HepG2 (cell line): Measurements from ENCODE around the gene BANP. TPM values are rescaled to one million over a fixed set of nuclear protein-coding genes. Genes with fewer than 3 reads are reported as not detected.

Source experiments
- DMTF1 ChIP-seq: sonication (generic); formaldehyde crosslinking; IDR thresholded peaks from 2 replicates; pipeline ENCODE4 v1.4.0; 2020; ENCODE audit warnings: mild to moderate bottlenecking, missing genetic modification reagents
- EED ChIP-seq: sonication (generic); formaldehyde crosslinking; IDR thresholded peaks from 2 replicates; pipeline ENCODE4 v1.5.0; 2020; ENCODE audit warnings: mild to moderate bottlenecking, missing genetic modification reagents
- ERF ChIP-seq: IDR thresholded peaks from 2 replicates; pipeline ENCODE4 v1.6.1; 2018; ENCODE audit warnings: missing biosample characterization, missing genetic modification reagents
- FOSL1 ChIP-seq: sonication (generic); formaldehyde crosslinking; IDR thresholded peaks from 2 replicates; pipeline ENCODE4 v1.9.0; 2021; ENCODE audit warnings: missing genetic modification reagents, borderline replicate concordance
- FOXK1 ChIP-seq: sonication (generic); formaldehyde crosslinking; IDR thresholded peaks from 2 replicates; pipeline ENCODE4 v1.4.0; 2020; ENCODE audit warnings: low read depth, missing genetic modification reagents, borderline replicate concordance
- GABPA ChIP-seq, 2 experiments: IDR thresholded peaks; 2 replicates each; pipeline ENCODE4 v1.6.1; 2011 to 2016; ENCODE audit warnings: low read depth in 2 of 2, low read length in 1 of 2, missing biosample characterization in 1 of 2, missing genetic modification characterization in 1 of 2
- GFI1 ChIP-seq: sonication (generic); formaldehyde crosslinking; IDR thresholded peaks from 2 replicates; pipeline ENCODE4 v1.5.0; 2020; ENCODE audit warnings: missing genetic modification reagents, mild to moderate bottlenecking, borderline replicate concordance
- HES4 ChIP-seq: sonication (generic); formaldehyde crosslinking; IDR thresholded peaks from 2 replicates; pipeline ENCODE4 v1.9.0; 2021; ENCODE audit warnings: mild to moderate bottlenecking, missing genetic modification reagents, borderline replicate concordance
- HOXA3 ChIP-seq: sonication (generic); formaldehyde crosslinking; IDR thresholded peaks from 2 replicates; pipeline ENCODE4 v1.5.0; 2020; ENCODE audit warnings: missing genetic modification reagents
- KAT2B ChIP-seq: fragments of 150-350 bp; IDR thresholded peaks from 2 replicates; pipeline ENCODE4 v1.6.1; 2014; ENCODE audit warnings: low read depth, low read length, borderline replicate concordance
- MTA3 ChIP-seq: sonication (generic); formaldehyde crosslinking; IDR thresholded peaks from 2 replicates; pipeline ENCODE4 v1.4.0; 2020; ENCODE audit warnings: missing genetic modification reagents
- MXD1 ChIP-seq: sonication (generic); formaldehyde crosslinking; IDR thresholded peaks from 2 replicates; pipeline ENCODE4 v1.4.0; 2020; ENCODE audit warnings: mild to moderate bottlenecking, missing genetic modification reagents
- NCOA5 ChIP-seq: sonication (generic); formaldehyde crosslinking; IDR thresholded peaks from 2 replicates; pipeline ENCODE4 v1.4.0; 2020; ENCODE audit warnings: missing genetic modification reagents
- RBM22 ChIP-seq: fragments of 200-400 bp; formaldehyde crosslinking; optimal IDR thresholded peaks from 2 replicates; pipeline ENCODE3; 2017; ENCODE audit warnings: mild to moderate bottlenecking, low read length, moderate library complexity
- RFX5 ChIP-seq: IDR thresholded peaks from 2 replicates; pipeline ENCODE4 v1.6.1; 2011; ENCODE audit warnings: low read depth, low read length, improper control_type of control experiment
- SNAPC5 ChIP-seq: sonication (generic); formaldehyde crosslinking; IDR thresholded peaks from 2 replicates; pipeline ENCODE4 v1.8.1; 2023; ENCODE audit warnings: mild to moderate bottlenecking, missing genetic modification reagents, borderline replicate concordance
- SOX5 ChIP-seq: IDR thresholded peaks from 2 replicates; pipeline ENCODE4 v1.6.1; 2016; ENCODE audit warnings: borderline replicate concordance
- SSRP1 ChIP-seq: IDR thresholded peaks from 2 replicates; pipeline ENCODE4 v1.6.1; 2016; ENCODE audit warnings: control low read depth
- STAG1 ChIP-seq: sonication (generic); formaldehyde crosslinking; IDR thresholded peaks from 2 replicates; pipeline ENCODE4 v1.4.0; 2020; ENCODE audit warnings: missing genetic modification reagents
- TMF1 ChIP-seq: sonication (generic); formaldehyde crosslinking; IDR thresholded peaks from 2 replicates; pipeline ENCODE4 v1.8.1; 2022; ENCODE audit warnings: low read depth, missing genetic modification reagents
- TRIM22 ChIP-seq: fragments of 450-650 bp; IDR thresholded peaks from 2 replicates; pipeline ENCODE4 v1.6.1; 2017
- ZMYM3 ChIP-seq: sonication (generic); formaldehyde crosslinking; IDR thresholded peaks from 2 replicates; pipeline ENCODE4 v1.5.1; 2020; ENCODE audit warnings: mild to moderate bottlenecking, missing genetic modification reagents
- ZNF253 ChIP-seq: sonication (generic); formaldehyde crosslinking; IDR thresholded peaks from 2 replicates; pipeline ENCODE4 v1.8.0; 2022; ENCODE audit warnings: mild to moderate bottlenecking, missing genetic modification reagents, borderline replicate concordance
- ZNF350 ChIP-seq: sonication (generic); formaldehyde crosslinking; IDR thresholded peaks from 2 replicates; pipeline ENCODE4 v1.4.0; 2020; ENCODE audit warnings: mild to moderate bottlenecking, low read depth, missing genetic modification reagents, borderline replicate concordance
- ZNF598 ChIP-seq: sonication (generic); formaldehyde crosslinking; IDR thresholded peaks from 2 replicates; pipeline ENCODE4 v1.5.1; 2020; ENCODE audit warnings: mild to moderate bottlenecking, missing genetic modification reagents, borderline replicate concordance
- ZNF619 ChIP-seq: sonication (generic); formaldehyde crosslinking; IDR thresholded peaks from 2 replicates; pipeline ENCODE4 v1.4.0; 2020; ENCODE audit warnings: mild to moderate bottlenecking, missing genetic modification reagents
- ZNF790 ChIP-seq: sonication (generic); formaldehyde crosslinking; IDR thresholded peaks from 2 replicates; pipeline ENCODE4 v1.8.0; 2022; ENCODE audit warnings: missing genetic modification reagents, mild to moderate bottlenecking, borderline replicate concordance
- polyA plus RNA-seq, 8 experiments: library from polyadenylated mRNA; depleted of rRNA in 3 of 8; stranded (reverse) in 7 of 8; unstranded in 1 of 8; fragments of >200 nt; fragmentation: Illumina TruSeq in 4 of 8; extraction: Trizol in 4 of 8; gene quantifications; 2 replicates each; pipeline versions ENCODE4 v1.2.1 to v1.2.3, GENCODE V29; 2011 to 2016; ENCODE audit warnings: low read depth in 4 of 8, missing spikeins in 1 of 8, mixed read lengths in 1 of 8; ENCODE audit not compliant: insufficient read depth in 1 of 8
- total RNA-seq, 5 experiments: library from RNA; depleted of rRNA; stranded (reverse); fragments of >200 nt; fragmentation: Illumina TruSeq; extraction: Trizol; gene quantifications; 2 replicates each; pipeline ENCODE4 v1.2.3, GENCODE V29; 2016; ENCODE audit warnings: low read depth in 1 of 5

The BANP gene
- total and polyA plus RNA-seq, 2 of the 13 experiments (the other 11 are each of a cell fraction or from before 2014, with no cell fraction given): 20.2 to 23.8 TPM

- TF ChIP-seq RFX5: 0 out of 2 replicates have a peak, but pooled peaks have one; percentile 46
- no peak; the same call in 1 of the 2 replicates for TF ChIP-seq ZMYM3 (CRISPR knock-in tag)
- TF ChIP-seq DMTF1 (CRISPR knock-in tag): peak; percentile 55; the same call in 1 of the 2 replicates
- TF ChIP-seq FOXK1: peak; percentile 39; the same call in 1 of the 2 replicates
- TF ChIP-seq MXD1: 0 out of 2 replicates have a peak, but pooled peaks have one; percentile 49
- TF ChIP-seq ERF (CRISPR knock-in tag): 0 out of 2 replicates have a peak, but pooled peaks have one; percentile 12
- TF ChIP-seq KAT2B: no peak
- TF ChIP-seq ZNF790 (CRISPR knock-in tag): no peak
- peak; percentile 63; the same call in 1 of the 2 replicates for TF ChIP-seq HES4 (CRISPR knock-in tag)
- TF ChIP-seq ZNF253 (CRISPR knock-in tag): no peak
- no peak for TF ChIP-seq NCOA5 (CRISPR knock-in tag)
- TF ChIP-seq TRIM22: no peak
- TF ChIP-seq SOX5: 0 out of 2 replicates have a peak, but pooled peaks have one; percentile 27
- TF ChIP-seq STAG1 (CRISPR knock-in tag): no peak
- TF ChIP-seq RBM22: no peak
- TF ChIP-seq ZNF619 (CRISPR knock-in tag): no peak
- no peak for TF ChIP-seq MTA3 (CRISPR knock-in tag)
- no peak for TF ChIP-seq SSRP1 (CRISPR knock-in tag)
- TF ChIP-seq EED: peak; percentile 61; the same call in 1 of the 2 replicates
- peak; percentile 77 for TF ChIP-seq ZNF350
- TF ChIP-seq ZNF598 (CRISPR knock-in tag): peak; percentile 91; the same call in 1 of the 2 replicates
- TF ChIP-seq SNAPC5: no peak
- TF ChIP-seq HOXA3: peak; percentile 85
- TF ChIP-seq GFI1 (CRISPR knock-in tag): no peak
- TF ChIP-seq GABPA (IDR thresholded peaks at IDR 0.05; ENCODE audit: low read depth, low read length): no peak
- peak; percentile 43; the same call in 1 of the 2 replicates for TF ChIP-seq GABPA (CRISPR knock-in tag; IDR thresholded peaks at IDR 0.05; ENCODE audit: low read depth)
- TF ChIP-seq FOSL1 (CRISPR knock-in tag): no peak
- TF ChIP-seq TMF1 (CRISPR knock-in tag): peak; percentile 39; the same call in 1 of the 2 replicates
Observed at GRCh38 chr16:87949071-87949744, 2.0 kb upstream of the BANP start (continued).
